ENCODE measurements around the gene SCN1A.

- TF ChIP-seq POLR2A (IDR thresholded peaks at IDR 0.05) = no peak
- TF ChIP-seq, protein P1, sequence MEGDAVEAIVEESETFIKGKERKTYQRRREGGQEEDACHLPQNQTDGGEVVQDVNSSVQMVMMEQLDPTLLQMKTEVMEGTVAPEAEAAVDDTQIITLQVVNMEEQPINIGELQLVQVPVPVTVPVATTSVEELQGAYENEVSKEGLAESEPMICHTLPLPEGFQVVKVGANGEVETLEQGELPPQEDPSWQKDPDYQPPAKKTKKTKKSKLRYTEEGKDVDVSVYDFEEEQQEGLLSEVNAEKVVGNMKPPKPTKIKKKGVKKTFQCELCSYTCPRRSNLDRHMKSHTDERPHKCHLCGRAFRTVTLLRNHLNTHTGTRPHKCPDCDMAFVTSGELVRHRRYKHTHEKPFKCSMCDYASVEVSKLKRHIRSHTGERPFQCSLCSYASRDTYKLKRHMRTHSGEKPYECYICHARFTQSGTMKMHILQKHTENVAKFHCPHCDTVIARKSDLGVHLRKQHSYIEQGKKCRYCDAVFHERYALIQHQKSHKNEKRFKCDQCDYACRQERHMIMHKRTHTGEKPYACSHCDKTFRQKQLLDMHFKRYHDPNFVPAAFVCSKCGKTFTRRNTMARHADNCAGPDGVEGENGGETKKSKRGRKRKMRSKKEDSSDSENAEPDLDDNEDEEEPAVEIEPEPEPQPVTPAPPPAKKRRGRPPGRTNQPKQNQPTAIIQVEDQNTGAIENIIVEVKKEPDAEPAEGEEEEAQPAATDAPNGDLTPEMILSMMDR (IDR thresholded peaks at IDR 0.05 in 4 of 5, conservative IDR thresholded peaks at IDR 0.05 in 1 of 5) = no peak
Measured at GRCh38 chr2:166092889-166093288, 34.9 kb downstream of the SCN1A start.

Measured in gastrocnemius medialis (tissue), 4 donors.